ENCODE results near the gene CHST1.

The CHST1 gene

GRCh38 chr11:45607995-45608394 lies 57.4 kb downstream of the CHST1 start:
- DNase-seq (ENCODE audit: low read depth in 2 of 2) = no peak

GRCh38 chr11:45606514-45607281 lies 58.7 kb downstream of the CHST1 start:
- no peak for DNase-seq (ENCODE audit: low read depth in 2 of 2)

GRCh38 chr11:45605051-45605450 lies 60.4 kb downstream of the CHST1 start:
- DNase-seq (ENCODE audit: low read depth in 2 of 2) = no peak

- no peak for DNase-seq (ENCODE audit: low read depth in 2 of 2)
These were observed 61.3 kb downstream of the CHST1 start for GRCh38 chr11:45603946-45604682.

GRCh38 chr11:45599161-45599943 lies 66.1 kb downstream of the CHST1 start:
- no peak for DNase-seq (ENCODE audit: low read depth in 2 of 2)
